Putamen (tissue), 1 donor: ENCODE measurements around the gene DLX2.
A peak's percentile ranks its signal among the peaks of the same experiment; 100 is the strongest.
"Not testable (repeated sequence)": the region's sequence is repeated elsewhere in the genome, so short reads cannot be mapped to it uniquely, and the experiment has no call there.

Source experiments
- DNase-seq: peaks from one replicate; pipeline ENCODE4 v3.0.0-alpha.2; 2016; ENCODE audit warnings: low spot score

Gene DLX2

DNA sequence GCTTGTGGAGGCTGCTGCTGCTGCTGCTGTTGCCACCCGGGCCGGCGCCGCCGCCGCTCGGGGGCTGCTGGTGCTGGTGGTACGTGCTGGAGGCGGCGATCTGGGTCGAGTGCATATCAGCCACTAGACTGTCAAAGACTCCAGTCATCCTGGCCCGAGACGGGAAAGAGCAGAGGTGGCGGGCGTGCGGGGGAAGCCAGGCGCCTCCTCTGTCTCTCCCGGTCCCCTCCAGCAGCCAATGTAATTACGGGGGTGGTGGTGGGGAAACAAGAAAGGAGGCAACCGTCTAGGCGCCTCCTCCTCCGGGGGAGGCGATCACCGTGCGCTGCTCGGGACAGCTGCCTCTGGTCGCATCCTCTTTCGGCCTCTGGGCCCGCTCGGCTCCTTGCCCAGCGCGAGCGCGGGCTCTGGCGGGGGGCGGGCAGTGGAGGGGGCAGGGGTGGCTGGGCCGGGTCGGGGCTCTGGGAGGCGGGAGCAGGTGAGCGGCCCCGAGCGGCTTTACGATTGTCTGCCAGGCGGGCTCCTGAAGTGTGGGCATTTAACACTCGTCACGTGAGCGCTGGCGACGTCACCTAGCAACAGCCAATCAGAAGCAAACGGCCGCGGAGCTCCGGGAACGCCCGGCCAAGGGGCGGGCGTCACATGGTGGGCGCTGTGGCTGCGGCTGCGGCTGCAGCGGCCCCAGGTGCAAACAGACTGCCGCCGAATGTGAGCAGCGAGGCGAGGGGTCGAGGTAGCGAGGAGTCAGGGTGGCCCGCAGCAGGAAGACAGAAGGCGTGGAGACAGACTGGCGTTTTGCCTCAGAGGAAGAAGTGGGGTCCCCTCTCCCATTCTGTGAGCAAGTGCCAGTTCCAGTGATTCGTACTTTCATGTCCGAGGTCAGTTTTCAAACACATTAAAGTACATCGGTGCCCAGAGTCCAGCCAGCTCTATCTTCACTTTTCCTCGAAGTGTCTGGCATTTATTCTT lies at the start of gene DLX2:
DLX2 (minus strand) TSS at position 510 of the 969 bp plus-strand sequence; CDS start at position 148, 362 bp downstream.
- peak; percentile 77 for DNase-seq

DNA sequence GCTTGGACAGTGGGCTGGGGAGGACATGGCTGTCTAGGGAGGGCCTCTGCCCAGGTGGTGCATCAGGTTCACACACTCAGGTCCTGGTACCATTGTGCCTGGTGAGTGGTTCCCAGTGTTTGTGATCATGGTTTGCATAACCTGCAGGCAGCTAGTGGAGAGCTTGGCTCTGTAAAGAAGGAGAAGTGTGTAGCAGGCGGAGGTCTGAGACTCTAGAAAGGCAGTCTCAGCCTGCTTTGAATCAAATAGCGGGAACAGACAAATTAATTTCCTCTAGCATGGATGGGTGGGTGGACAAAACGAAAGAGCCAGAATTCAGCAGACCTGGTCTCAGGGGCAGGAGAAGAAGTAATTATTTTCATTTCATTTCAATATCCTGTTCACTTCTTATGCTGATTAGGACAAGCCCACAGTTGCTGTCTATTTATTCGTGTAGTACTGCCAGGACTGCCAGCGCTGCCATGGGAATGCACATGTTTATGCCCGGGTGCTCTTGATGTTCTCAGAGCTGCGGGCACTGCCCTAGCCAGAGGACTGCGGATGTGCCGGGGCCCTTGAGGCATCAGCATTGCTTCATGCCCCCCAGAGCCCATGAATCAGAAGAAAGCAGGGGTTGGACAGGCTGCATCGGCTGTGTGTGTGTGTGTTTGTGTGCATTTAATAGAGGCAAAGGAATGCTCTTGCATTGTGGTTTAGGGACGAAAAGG lies 45.4 kb upstream of the DLX2 start:
- no peak for DNase-seq

DNA sequence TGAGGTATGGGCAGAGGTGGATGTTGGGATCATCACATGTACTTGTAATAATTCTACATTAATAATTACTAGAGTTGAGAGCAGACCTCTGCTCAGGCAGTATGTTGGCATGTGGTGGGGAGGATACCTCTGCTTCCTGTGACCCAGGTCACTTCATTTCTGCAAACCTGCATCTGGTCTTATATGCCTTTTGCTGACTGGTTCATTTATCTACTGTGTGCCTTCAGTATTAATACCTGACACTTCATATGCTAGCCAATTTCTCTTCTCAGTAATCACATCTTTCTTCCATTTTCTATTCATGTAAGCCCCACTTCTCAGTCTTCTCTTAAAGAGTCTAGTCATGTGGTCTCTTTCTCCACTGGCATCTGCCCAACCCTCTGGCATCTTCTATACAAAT lies 41.1 kb upstream of the DLX2 start:
- no peak for DNase-seq

DNA sequence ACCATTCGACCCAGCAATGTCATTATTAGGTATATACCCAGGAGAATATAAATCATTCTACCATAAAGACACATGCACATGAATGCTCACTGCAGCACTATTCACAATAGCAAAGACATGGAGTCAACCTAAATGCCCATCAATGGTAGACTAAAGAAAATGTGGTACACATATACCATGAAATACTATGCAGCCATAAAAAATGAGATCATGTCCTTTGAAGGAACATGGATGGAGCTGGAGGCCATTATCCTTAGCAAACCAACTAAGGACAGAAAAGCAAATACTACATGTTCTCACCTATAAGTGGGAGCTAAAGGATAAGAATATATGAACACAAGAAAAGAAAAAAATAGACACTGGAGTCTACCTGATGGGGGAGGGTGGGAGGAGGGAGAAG lies 36.0 kb upstream of the DLX2 start:
- DNase-seq = not testable (repeated sequence)

DNA sequence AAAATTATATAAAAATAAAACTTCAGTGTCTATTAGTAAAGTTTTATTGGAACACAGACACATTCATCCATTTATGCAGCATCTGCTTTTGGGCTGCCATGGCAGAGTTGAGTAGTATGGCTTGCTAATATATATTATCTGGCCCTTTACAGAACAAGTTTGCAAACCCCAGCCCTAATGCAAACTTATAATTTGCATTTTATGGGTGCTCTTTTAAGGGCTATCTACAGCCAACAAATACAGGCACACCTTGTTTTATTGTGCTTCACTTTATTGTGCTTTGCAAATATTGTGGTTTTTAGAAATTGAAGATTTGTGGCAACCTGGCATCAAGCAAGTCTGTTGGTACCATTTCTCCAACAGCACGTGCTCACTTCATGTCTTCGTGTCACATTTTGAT lies 35.2 kb upstream of the DLX2 start:
- DNase-seq = no peak

DNA sequence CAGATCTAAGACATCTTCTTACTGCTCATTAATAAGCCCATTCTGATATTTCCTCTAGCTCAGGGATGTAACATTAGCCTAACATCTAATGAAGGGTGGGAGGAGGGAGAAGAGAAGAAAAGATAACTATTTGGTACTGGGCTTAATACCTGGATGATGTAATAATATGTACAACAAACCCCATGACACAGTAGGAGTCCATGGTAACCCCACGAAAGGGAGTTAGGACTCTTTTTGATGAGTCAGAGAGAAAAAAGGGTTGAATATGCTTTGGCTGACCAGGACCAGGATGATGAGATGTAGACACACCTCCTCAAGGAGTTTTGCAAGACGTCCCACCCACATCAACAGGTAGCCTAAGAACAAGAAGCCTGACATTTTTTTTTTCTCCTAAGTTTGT lies 34.4 kb upstream of the DLX2 start:
- no peak for DNase-seq

- DNase-seq = no peak
Observed at GRCh38 chr2:172135446-172135845, 32.7 kb upstream of the DLX2 start.

DNA sequence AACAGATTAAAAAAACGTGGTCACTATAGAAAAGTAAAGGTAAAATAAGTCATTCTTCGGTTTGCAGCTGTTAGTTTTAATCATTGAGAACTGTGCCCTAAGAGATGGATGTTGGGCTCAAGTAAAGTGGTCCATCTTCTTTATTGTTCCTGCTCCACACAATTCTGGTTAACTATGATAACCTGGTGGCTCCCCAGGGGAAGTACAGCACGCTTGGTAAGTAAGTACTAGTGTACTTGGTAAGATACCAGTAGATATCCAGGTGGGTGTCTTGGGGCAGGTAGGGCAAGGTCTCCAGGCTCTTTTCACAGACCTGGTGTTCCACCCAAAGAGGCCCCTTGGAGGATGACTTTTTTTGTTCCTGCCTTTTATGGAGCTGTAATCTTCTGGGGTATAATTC lies 31.6 kb upstream of the DLX2 start:
- DNase-seq = no peak

- DNase-seq = no peak
Observed at GRCh38 chr2:172131713-172132555, 29.2 kb upstream of the DLX2 start.

DNA sequence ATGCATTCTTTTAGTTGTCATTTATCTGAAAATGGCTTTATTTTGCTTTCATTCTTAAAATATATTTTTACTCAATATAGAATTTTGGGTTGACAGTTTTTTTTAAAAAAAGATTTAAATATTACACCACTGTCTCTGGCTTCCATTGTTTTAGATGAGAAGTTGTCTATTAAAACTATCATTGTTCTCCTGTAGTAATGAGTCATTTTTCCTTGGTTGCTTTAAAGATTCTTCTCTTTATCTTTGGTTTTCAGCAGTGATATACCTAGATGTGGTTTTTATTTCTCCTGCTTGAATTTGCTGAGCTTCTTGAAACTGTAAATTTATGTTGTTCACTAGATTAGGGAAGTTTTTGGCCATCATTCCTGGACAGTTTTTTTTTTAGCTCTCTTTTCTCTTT lies 26.7 kb upstream of the DLX2 start:
- DNase-seq = no peak

- DNase-seq = no peak
Observed at GRCh38 chr2:172128484-172128883, 25.8 kb upstream of the DLX2 start.

- DNase-seq = no peak
Observed at GRCh38 chr2:172120118-172120517, 17.4 kb upstream of the DLX2 start.

GRCh38 chr2:172119089-172119488 lies 16.4 kb upstream of the DLX2 start:
- no peak for DNase-seq

- DNase-seq = no peak
Observed at GRCh38 chr2:172116107-172116506, 13.4 kb upstream of the DLX2 start.

GRCh38 chr2:172114579-172114978 lies 11.9 kb upstream of the DLX2 start:
- no peak for DNase-seq

- DNase-seq = not testable (repeated sequence)
Observed at GRCh38 chr2:172114176-172114575, 11.5 kb upstream of the DLX2 start.

DNA sequence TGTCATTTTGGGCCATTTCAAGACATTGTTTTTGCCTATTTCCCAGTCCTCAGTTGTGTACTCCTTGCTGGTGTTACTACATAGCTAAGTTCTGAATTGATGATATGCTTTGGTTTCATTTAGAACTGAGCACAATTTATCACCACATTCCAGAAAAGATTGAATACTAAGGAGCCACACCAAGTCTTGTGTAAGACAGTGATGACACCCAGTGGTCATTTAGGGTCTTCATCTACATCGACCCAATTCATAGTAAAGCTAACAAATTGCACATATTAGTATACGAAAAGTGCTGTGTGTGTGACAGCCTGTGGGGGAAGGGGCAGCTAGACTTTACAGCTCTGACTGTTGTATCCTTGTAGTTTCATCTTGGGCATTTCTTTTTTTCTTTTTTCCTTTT lies 10.9 kb upstream of the DLX2 start:
- DNase-seq = no peak

DNA sequence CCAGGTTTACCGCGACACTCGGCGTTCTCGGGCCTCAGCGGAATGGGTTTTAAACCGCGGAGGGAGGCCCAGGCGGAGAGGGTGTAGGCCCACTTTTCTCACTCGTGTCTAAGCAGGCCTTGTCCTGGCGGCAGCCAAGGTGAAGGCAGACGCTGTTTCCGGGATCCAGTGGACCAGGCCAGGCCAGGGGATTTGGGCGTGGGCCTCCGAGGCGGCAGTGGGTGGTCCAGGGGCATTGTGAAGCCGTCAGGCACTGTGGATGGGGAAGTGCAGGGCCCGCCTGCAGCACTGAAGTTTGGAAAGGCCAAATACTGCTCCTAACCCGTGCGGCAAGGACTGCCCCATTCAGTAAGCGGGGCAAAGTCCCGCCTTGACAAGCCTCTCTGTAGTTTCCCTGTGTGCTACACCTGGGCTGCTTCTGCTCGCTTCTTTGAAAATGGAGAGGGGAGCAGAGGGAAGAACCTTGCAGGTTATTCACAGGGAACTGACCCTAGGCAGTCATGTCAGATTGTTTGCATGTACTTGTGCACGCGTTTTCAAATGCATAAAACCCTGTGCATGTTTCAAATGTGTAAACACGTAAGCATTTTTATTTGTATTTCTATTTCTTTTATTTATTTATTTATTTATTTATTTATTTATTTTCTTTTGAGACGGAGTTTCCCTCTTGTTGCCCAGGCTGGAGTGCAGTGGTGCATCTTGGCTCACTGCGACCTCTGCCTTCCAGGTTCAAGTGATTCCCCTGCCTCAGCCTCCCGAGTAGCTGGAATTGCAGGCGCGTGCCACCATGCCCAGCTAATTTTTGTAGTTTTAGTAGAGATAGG lies 7.5 kb upstream of the DLX2 start:
- no peak for DNase-seq

DNA sequence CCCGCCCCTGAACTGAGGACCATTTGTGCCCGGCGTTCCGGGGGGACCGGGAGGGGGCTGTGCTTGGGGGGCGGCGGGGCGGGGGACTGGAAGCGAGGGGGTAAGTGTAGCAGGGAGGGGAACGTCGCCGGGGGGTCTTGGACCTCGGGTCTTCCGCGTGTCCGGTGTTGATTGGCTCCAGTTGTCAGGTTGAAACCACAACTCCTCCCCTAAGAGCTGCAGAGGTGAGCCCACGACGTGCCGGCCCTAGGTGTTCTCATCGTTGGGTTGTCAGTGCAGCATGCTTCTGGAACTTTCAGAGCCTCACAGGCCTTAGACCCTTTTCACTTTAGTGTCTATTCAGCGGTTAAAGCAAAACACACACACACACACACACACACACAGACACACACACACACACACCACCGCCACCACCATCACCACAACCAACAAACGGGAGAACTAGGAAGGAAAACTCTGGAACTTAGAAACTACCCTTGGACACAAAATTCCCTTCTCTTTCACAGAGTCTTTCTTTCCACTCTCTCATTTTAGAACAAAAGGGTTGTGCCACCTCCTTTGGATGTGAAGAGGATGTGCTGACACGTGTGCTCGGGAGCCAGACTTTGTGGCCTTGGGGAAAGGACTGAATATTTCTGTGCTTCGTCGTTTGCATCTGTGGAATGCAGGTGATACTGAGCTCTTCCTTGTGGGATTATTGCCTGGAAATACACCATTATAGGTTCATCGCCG lies 6.7 kb upstream of the DLX2 start:
- DNase-seq = no peak

DNA sequence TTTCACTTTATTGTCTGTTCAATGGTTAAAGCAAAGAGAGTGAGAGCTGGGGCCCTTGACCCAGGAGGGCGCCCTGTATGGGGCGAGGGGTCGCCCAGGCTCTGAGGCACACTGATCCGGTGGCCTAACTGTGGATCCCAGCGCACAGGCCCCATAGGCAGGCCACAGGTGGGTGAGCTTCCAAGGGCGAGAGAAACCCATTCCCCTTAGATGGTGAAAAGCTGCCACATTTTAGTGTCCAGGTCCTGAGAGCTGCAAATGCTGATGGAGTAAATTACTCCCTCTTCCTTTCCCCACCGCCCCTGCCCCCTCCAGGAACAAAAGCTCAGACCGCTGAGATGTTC lies 5.9 kb upstream of the DLX2 start:
- DNase-seq = no peak
